ENCODE results near the gene PTPRA. TPM values are rescaled to one million over a fixed set of nuclear protein-coding genes. Genes with fewer than 3 reads are reported as not detected.

The PTPRA gene
- total and polyA plus RNA-seq, 9 of the 15 experiments (the other 6 are each of a cell fraction or from before 2014, with no cell fraction given): 3.4 to 80.5 (median 28.0) TPM

DNA sequence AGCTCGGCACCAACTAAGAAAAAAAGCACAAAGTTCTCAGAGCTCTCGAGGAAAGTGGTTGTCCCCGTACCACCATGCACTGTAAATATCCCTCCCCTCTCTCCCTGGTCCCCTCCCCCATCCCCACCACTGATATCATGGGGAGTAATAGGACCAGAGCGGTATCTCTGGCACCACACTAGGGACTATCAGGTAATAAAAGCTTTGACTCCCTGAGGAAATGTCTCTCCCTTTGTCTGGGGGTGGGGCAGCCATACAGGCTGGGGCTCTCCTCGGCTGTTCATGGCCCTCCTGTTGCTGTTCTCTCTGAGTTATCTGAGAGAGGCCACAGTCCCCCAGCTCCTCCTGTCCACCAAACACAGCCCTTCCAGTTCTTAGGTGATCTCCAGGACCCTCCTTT lies 165.2 kb downstream of the PTPRA start:
- no peaks in the 10 kb centered on the region for H3K79me2 ChIP-seq (ENCODE audit: control insufficient read depth, insufficient read depth, low read length)
- ATAC-seq (peak; percentile 77), DNase-seq (ENCODE audit: extremely low read depth in 1 of 4, low spot score in 3 of 4) (peak; percentile 38 to 59 (median 41)), FAIRE-seq (peak; percentile 26)
- H3K9me3 ChIP-seq (replicated peaks; ENCODE audit: control insufficient read depth, insufficient read depth, low read depth, low read length): no peaks in the 10 kb centered on the region
- peaks cover 6% of the 10 kb centered on the region in 2 experiments; a peak in 4 of 5 replicates for H3K4me1 ChIP-seq (replicated peaks in 1 of 2; ENCODE audit: control insufficient read depth in 2 of 2, insufficient read depth in 2 of 2, low read length in 2 of 2)
- no peak overlapping the region for H3K27ac ChIP-seq (ENCODE audit: extremely low read depth, low read depth, low read length)
- intact Hi-C loops (cut with micrococcal nuclease) (no loop called here), in situ Hi-C loops (cut with MboI) (no loop called here)
- no peak overlapping the region for H3K4me3 ChIP-seq
- H2AFZ ChIP-seq (ENCODE audit: low read depth, low read length): no peak overlapping the region
- no peaks in the 10 kb centered on the region for H3K9me1 ChIP-seq (ENCODE audit: control insufficient read depth, insufficient read depth, low read length)
- H4K20me1 ChIP-seq (replicated peaks; ENCODE audit: control insufficient read depth, insufficient read depth, low read length): no peaks in the 10 kb centered on the region
- no TSS peak for BruUV-seq (replicated peaks)
- H3K36me3 ChIP-seq (ENCODE audit: control insufficient read depth, insufficient read depth, low read length): peaks cover 68% of the 10 kb centered on the region; the same call in 2 of the 3 replicates
- ChIA-PET CTCF (ENCODE audit: low intra/inter-chr PET ratio) (no interaction called here), POLR2A (interaction anchor here (0.6 kb wide), 1 partner anchor 673 kb away, joined by 4 read pairs; no protein-coding TSS in a partner anchor)
- H3K27me3 ChIP-seq (ENCODE audit: control insufficient read depth in 2 of 2, insufficient read depth in 2 of 2, low read length in 2 of 2): no peaks in the 10 kb centered on the region
- TF ChIP-seq SMARCE1 (IDR thresholded peaks at IDR 0.05) (no peak), ZNF217 (CRISPR knock-in tag; IDR thresholded peaks at IDR 0.05) (no peak), TAL1 (IDR thresholded peaks at IDR 0.05) (peak; percentile 17; the same call in 1 of the 2 replicates), CBFA2T2 (conservative IDR thresholded peaks at IDR 0.05) (peak; percentile 48), ARID1B (IDR thresholded peaks at IDR 0.05) (peak; percentile 18; the same call in 1 of the 2 replicates), TCF3 (CRISPR knock-in tag; IDR thresholded peaks at IDR 0.05) (peak; percentile 71), CBFA2T3 (IDR thresholded peaks at IDR 0.05) (peak; percentile 66), NCOR1 (IDR thresholded peaks at IDR 0.05) (0 out of 2 replicates have a peak, but pooled peaks have one; percentile 29)
- H3K9ac ChIP-seq (ENCODE audit: insufficient read depth in 1 of 2, low read depth in 2 of 2, low read length in 2 of 2): peak overlapping the region in 1 of 2 experiments; percentile 14; a peak in 1 of 4 replicates
- H3K4me2 ChIP-seq (ENCODE audit: insufficient read depth, low read length): peak overlapping the region; percentile 25; the same call in 1 of the 2 replicates
- WGBS (ENCODE audit: insufficient coverage, low coverage, missing lambda C conversion rate): 25% methylated on average over 4 of the region's 5 CpGs

All from K562 (cell line).